ENCODE measurements around the gene ADAMTS17. TPM values are rescaled to one million over a fixed set of nuclear protein-coding genes. Genes with fewer than 3 reads are reported as not detected.

ADAMTS17 gene
- total RNA-seq, 1 donor from 2014 or later: 1.4 TPM

DNA sequence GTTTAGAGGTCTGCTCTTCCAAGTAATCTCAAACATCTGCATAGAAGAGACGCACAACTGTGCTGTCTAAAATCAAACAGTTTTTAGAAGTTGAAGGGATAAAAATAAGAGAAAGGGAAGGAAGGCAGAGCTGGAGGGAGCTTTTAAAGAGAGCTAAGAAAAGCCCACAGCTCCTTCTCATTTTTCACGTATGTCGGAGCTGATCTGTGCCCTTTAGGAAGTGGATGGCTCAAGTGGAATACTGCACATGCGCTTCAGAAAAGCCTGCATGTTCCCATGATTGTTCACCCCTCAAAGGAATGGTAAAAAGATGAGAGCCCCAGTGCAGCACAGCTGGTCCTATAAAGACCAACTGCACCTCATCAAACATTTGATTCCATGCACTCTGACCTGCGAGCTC, 207.2 kb downstream of the ADAMTS17 start:
- DNase-seq (ENCODE audit: missing footprints): no peak
- ATAC-seq: no peak
- intact Hi-C loops (cut with DNase I): no loop called here

DNA sequence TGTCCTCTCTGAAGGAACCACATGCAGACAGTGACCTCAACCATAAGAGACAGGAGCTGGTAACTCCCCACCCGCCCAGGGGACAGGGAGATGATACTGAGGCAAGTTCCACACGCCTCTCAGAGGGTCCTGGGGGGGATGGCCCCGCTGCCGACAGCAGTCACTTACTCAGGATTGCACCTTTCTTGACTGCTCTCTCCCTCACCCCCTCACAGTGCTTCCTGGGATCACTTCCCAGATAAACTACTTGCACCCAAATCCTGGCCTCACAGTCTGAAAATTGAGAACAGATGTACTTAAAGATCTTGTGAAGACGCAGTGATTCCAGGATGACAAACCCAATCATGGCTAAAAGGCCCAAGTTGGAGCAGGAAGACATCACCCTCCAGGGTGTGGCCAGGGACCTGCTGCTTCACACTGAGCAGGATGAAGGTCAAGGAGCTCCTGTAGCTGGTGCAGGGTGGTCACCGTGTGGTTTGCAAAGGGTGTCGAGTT, 207.6 kb downstream of the ADAMTS17 start:
- intact Hi-C loops (cut with DNase I): no loop called here
- DNase-seq (ENCODE audit: missing footprints) (no peak), ATAC-seq (no peak)

DNA sequence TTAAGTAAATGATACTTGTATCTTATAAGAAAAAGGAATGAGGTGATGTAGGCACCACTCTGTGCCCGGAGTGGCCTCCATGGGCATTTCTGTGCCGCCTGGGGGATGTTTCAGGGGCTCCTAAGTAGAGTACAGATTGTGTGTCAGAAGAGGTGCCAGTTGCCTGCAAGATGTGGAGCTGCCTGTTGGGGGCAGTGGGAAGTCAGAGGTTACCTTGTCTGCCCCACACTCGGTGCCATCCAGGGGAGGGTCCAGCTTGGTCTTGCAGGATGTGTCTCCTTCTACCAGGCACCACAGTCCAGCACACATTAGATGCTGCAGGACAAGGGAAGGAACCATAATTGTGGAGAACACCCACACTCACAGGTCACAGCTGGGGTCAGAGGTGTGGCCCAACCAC, 208.8 kb downstream of the ADAMTS17 start:
- intact Hi-C loops (cut with DNase I): loop anchor here (2.0 kb wide), 1 partner anchor 204 kb away; no protein-coding TSS in a partner anchor
- ATAC-seq (no peak), DNase-seq (ENCODE audit: missing footprints) (no peak)

DNA sequence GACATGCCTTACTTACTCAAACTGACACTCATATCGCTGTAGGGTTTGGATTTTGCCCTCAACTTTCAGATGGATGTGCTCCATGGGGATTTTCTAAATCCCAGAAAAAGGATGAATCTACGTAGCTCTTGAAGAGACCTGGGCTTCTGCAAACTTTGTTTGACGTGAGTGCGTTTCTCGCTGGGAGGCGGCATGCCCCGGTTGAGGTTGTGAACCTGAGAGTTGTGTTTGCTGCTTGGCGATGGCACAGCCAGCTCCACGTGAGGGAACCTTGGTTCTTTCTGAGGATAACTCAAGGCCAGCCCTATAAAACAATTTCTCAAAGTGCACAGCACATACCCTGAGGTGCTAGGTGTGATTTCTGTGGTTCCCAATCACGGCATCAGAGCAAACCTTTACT, 209.5 kb downstream of the ADAMTS17 start:
- intact Hi-C loops (cut with DNase I): loop anchor here (2.0 kb wide), 1 partner anchor 204 kb away; no protein-coding TSS in a partner anchor
- no peak for ATAC-seq
- no peak for DNase-seq (ENCODE audit: missing footprints)

DNA sequence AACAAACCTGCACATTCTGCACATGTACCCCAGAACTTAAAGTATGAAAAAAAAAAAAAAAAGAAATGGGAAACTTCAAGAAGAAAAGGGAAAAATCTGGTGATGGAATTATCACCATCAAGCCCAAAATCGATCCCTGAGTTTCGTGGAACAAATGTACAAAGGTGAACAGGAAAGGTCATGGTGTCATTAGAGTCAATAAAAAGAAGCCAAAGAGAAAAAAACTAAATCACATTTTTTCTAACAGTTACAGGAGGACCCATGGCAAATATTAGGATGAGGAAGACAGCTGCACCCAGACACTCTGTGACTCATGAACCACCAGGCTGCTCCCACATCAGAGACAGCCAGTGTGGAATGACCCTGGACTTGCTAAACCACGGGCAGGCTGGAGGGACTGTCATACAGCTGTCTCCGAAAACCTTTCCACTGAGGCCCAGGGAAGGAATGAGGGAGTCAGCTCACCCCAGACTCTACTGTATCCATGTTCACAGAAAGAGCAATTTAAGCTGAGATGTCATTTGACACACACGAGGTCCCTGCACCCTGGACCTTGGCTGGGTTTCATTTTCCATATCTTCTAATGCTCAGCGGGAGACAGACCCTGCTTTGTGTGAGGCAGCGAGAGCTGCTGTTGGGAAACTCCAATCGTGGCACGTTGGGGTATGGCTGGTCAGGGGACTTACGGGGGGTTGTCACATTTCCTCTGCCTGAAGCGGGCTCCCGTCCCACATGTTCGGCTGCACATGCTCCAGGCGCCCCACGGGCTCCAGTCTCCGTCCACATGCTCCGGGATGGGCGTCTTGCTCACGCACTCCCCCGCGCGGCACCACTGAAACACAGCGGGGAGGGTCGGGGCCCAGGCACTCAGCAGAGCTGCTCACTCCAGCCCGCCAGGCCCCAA, 210.2 kb downstream of the ADAMTS17 start:
- ATAC-seq (peak; percentile 92), DNase-seq (ENCODE audit: missing footprints) (peak; percentile 79)
- intact Hi-C loops (cut with DNase I): loop anchor here (2.0 kb wide), 1 partner anchor 203 kb away; no protein-coding TSS in a partner anchor

DNA sequence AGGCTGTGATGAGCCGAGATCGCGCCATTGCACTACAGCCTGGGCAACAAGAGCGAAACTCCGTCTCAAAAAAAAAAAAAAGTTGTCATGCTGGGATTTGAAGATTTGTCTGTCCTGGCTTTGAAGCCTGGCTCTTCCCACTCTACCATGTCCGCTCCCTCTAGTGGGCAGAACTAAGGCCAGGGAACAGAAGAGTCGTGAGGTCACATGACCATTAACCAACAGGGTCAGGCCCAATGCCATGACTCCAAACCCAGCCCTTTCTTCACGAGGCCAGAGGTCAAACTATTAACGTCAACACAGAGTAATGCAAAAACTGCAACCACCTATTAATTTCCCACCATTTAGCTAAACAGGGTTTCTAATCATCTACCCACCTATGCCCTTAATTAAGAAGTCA, 212.1 kb downstream of the ADAMTS17 start:
- intact Hi-C loops (cut with DNase I): no loop called here
- ATAC-seq (no peak), DNase-seq (ENCODE audit: missing footprints) (no peak)

DNA sequence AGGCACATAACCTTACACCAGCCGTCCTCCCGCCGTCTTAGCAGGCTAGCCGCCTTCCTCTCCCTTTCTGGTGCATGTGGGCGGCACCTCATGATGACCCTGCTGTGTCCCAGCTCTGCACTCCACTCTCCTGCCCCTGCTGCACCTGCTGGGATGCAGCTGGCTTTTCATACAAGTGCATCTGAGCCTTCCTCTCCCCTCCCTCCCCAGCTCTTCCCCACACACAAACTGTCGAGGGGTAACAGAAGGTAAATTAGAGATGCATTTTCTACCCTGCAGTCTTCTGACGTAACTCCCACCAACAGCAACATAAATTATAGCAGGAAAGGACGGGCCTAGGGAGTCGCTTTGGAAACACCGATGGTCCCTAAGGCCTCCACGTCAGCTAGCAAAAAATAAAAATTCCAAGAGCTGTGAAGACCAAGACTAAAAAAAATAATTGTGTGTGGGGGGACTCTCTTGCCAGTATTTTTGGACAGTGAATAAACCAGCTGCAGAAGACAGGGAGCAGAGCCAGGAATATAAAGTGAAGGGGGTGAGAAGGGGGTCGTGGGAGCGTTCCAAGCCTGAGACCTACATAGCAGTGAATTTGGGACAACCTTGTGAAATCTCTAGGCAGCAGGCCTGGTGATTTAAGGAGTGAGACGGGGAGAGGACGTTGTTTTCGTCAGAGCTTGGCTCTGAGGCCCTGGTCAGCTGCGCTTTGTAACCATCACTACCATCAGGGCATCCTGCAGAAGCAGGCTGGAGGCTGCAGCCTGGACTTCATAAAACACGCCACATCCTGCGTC, 216.2 kb downstream of the ADAMTS17 start:
- intact Hi-C loops (cut with DNase I): no loop called here

GRCh38 chr15:100124936-100125335, 216.8 kb downstream of the ADAMTS17 start:
- intact Hi-C loops (cut with DNase I): no loop called here
- no peak for ATAC-seq

More for the DNA sequence above, 216.2 kb downstream of the ADAMTS17 start:
- ATAC-seq (peak; percentile 93), DNase-seq (ENCODE audit: missing footprints) (no peak)

GRCh38 chr15:100124361-100124760, 217.4 kb downstream of the ADAMTS17 start:
- DNase-seq (ENCODE audit: missing footprints): no peak
- intact Hi-C loops (cut with DNase I): no loop called here
- ATAC-seq: no peak

More at GRCh38 chr15:100124936-100125335, 216.8 kb downstream of the ADAMTS17 start:
- no peak for DNase-seq (ENCODE audit: missing footprints)

DNA sequence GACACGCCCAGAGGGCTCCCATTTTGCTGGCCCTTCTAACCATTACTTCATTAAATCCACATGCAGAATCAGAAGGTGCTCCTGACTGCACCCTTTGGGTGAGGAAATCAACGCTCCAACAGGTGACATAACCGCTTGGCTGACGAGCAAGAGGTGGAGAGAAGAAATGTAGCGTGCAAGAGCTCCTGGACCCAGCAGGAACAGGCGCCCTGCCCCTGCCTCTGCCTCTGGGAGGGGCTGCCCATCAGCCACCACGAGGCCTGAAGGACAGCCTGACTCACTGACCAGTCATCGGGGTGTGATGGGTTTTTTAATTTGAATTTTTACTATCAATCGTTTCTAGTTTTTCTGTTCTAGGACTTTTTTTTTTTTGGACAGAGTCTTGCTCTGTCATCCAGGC, 218.2 kb downstream of the ADAMTS17 start:
- intact Hi-C loops (cut with DNase I): no loop called here
- DNase-seq (ENCODE audit: missing footprints) (no peak), ATAC-seq (no peak)

GRCh38 chr15:100121285-100121684, 220.5 kb downstream of the ADAMTS17 start:
- no peak for ATAC-seq
- intact Hi-C loops (cut with DNase I): no loop called here
- no peak for DNase-seq (ENCODE audit: missing footprints)

DNA sequence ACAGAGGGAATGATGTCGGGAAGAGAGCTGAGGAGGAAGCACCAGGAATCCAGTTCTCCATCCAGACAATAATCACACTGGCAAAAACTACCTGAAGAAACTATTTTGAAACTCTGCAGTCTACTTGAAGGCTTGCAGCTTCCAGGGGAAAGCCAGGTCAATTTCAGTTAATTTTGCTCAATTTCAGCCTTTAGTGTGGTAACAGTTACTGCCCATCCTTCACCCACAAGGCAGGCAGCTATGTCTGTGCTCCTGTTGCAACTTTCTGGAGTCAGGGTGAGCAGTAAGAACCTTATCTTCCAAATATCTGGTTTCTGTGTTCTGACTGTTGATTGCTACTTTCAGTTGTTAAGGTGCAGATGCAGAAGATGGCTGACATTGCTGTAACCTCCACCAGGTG, 221.7 kb downstream of the ADAMTS17 start:
- no peak for DNase-seq (ENCODE audit: missing footprints)
- no peak for ATAC-seq
- intact Hi-C loops (cut with DNase I): no loop called here

DNA sequence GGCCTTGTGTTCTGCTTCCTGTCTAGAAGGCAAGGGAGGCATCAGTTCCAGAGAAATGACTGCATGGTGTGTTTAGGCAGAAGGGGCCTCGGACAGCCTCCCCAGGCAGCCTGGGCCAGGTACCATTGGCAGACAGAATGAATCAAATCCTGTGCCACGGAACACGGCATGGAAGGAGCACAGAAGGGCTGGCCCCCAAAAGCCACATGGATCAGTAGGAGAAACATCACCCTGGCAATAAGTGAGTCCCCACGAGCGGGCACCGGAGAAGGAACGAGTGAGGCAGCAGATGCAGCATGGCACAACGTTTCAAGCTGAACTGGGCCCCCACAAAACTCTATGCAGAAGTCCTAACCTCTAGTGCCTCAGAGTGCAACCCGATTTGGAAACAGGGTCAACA, 223.2 kb downstream of the ADAMTS17 start:
- DNase-seq (ENCODE audit: missing footprints): no peak
- intact Hi-C loops (cut with DNase I): no loop called here
- ATAC-seq: no peak

- intact Hi-C loops (cut with DNase I): no loop called here
- ATAC-seq (peak; percentile 11), DNase-seq (ENCODE audit: missing footprints) (peak; percentile 86)
Observed at GRCh38 chr15:100116416-100117190, 225.2 kb downstream of the ADAMTS17 start.

DNA sequence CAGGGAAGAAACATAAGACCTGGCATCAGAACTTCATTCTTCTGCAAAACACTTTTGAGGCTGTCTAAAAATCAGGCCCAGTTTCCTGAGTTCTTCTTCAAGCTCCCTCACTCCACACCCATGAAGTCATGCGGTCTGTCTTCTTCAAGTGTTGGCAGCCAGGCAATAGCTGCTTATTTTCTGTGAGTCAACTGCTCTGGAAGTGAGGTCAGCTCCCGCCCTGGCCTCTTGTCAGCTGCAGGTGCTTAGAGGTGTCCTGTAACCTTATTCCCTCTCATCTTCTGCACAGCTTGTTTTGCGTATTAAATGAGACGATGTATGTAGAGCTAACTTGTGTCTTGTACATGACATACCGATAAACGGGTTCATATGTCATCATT, 226.1 kb downstream of the ADAMTS17 start:
- ATAC-seq (no peak), DNase-seq (ENCODE audit: missing footprints) (no peak)
- intact Hi-C loops (cut with DNase I): loop anchor here (2.0 kb wide), 1 partner anchor 55 kb away; no protein-coding TSS in a partner anchor

DNA sequence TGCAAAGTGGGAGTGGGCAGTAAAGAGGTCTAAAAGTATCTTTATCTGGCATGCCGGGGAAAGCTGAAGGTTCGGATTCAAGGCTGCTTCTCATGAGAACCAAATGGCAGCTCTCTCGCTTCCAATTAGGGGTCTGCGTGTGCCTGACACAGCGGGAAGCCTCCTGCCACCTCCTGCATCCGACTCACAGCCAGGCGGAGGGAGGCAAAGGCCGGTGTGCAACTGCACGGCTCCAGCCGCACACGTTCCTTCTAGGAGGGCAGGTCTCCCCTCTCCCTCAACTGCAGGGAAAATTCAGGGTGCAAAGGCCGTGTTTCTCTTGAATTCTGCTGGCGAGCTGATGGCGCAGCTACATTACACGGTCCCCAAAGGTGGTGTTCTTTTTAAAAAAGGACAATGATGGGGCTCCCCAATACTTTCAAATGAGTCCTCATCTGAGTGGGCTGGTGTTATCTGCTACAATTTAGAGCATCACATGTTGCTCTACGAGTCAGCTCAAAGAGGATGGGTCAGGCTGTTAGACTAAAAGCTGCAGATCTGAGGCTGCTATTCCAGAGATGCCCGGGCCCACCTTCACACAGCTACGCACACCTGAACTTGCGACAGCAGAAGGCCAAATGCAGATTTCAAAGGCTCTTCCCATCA, 226.6 kb downstream of the ADAMTS17 start:
- intact Hi-C loops (cut with DNase I): loop anchor here (2.0 kb wide), 1 partner anchor 54 kb away; no protein-coding TSS in a partner anchor
- no peak for ATAC-seq
- DNase-seq (ENCODE audit: missing footprints): no peak

GRCh38 chr15:100114571-100114970, 227.2 kb downstream of the ADAMTS17 start:
- intact Hi-C loops (cut with DNase I): loop anchor here (2.0 to 5.0 kb wide), 4 partner anchors 54 to 132 kb away; no protein-coding TSS in a partner anchor
- peak; percentile 71 for ATAC-seq

DNA sequence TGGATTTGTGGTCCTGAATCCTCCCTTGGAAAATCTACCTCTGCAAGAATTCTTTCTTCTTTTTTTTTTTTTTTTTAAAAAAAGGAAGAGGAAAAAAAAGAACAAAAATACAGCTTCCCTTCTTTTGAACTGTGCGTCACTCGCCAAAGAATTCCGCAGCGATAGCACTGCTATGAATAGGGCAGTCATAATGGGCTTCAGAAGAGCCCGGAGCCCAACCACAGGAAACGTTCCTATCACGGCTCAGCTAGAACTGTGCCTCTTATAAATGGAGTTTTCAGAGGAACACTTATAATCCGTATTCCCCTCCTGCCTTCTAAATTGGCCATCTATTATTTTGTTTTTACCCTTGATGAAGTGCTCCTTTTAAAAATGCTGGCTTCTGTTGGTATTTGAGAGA, 227.7 kb downstream of the ADAMTS17 start:
- intact Hi-C loops (cut with DNase I): loop anchor here (2.0 to 5.0 kb wide), 4 partner anchors 53 to 132 kb away; no protein-coding TSS in a partner anchor
- ATAC-seq: peak; percentile 90
- peak; percentile 84 for DNase-seq (ENCODE audit: missing footprints)

More at GRCh38 chr15:100114571-100114970, 227.2 kb downstream of the ADAMTS17 start:
- no peak for DNase-seq (ENCODE audit: missing footprints)
